Measurements from ENCODE around the gene MTHFD1L.

DNA sequence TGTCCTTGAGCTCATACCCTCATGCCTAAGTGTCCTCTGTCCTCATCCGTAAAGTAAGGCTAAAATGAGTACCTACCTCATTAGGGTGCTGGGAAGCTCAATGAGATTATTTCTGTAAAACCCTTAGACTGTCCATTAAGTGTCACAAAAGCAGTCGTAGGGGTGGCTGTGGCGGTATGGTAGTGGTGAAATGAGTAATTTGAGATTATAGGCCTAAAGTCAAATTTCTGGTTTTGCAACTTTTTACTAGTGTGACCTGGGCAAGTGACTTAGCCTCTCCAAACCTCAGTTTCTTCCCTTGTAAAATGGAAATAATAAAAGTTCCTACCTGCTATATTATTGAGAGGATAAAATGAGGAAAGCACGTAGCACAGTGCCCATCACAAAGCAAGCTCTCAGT lies 226.1 kb downstream of the MTHFD1L start:
- TF ChIP-seq, protein P1, sequence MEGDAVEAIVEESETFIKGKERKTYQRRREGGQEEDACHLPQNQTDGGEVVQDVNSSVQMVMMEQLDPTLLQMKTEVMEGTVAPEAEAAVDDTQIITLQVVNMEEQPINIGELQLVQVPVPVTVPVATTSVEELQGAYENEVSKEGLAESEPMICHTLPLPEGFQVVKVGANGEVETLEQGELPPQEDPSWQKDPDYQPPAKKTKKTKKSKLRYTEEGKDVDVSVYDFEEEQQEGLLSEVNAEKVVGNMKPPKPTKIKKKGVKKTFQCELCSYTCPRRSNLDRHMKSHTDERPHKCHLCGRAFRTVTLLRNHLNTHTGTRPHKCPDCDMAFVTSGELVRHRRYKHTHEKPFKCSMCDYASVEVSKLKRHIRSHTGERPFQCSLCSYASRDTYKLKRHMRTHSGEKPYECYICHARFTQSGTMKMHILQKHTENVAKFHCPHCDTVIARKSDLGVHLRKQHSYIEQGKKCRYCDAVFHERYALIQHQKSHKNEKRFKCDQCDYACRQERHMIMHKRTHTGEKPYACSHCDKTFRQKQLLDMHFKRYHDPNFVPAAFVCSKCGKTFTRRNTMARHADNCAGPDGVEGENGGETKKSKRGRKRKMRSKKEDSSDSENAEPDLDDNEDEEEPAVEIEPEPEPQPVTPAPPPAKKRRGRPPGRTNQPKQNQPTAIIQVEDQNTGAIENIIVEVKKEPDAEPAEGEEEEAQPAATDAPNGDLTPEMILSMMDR (IDR thresholded peaks at IDR 0.05; ENCODE audit: low read depth, low read length, poor library complexity, severe bottlenecking), result no peak
- TF ChIP-seq EZH2phosphoT487 (IDR thresholded peaks at IDR 0.05; ENCODE audit: borderline replicate concordance, low read length), result no peak

All from DOHH2 (cell line).